Stimulated activated CD8-positive, alpha-beta memory T cell treated with anti-CD3 and anti-CD28 coated beads, Interleukin-15, amount 100 ng/mL, for 48 hours (primary cell): ENCODE measurements around the gene NUP43.
"Not testable (repeated sequence)": the region's sequence is repeated elsewhere in the genome, so short reads cannot be mapped to it uniquely, and the experiment has no call there.

Experiments used
- DNase-seq, 2 donors: peaks; one replicate each; pipeline ENCODE4 v3.0.0-alpha.2; 2020; ENCODE audit warnings: low read depth in 2 of 2

NUP43 gene

GRCh38 chr6:149749082-149749593, 2.8 kb upstream of the NUP43 start:
- not testable (repeated sequence) for DNase-seq

GRCh38 chr6:149745252-149745651, 1.1 kb downstream of the NUP43 start:
- DNase-seq, result not testable (repeated sequence)

GRCh38 chr6:149734915-149735314, 11.4 kb downstream of the NUP43 start:
- no peak for DNase-seq

- no peak for DNase-seq
Observed at GRCh38 chr6:149733089-149733720, 13.1 kb downstream of the NUP43 start.

- no peak for DNase-seq
Observed at GRCh38 chr6:149729824-149730223, 16.5 kb downstream of the NUP43 start.

- no peak for DNase-seq
Observed at GRCh38 chr6:149728499-149729234, 17.7 kb downstream of the NUP43 start.

- no peak for DNase-seq
Observed at GRCh38 chr6:149727793-149728498, 18.4 kb downstream of the NUP43 start.

GRCh38 chr6:149725785-149726184, 20.5 kb downstream of the NUP43 start:
- no peak for DNase-seq

- peak in 1 of 2 donors; percentile 10 for DNase-seq
Observed at GRCh38 chr6:149723771-149724417, 22.4 kb downstream of the NUP43 start.

- DNase-seq, result no peak
Observed at GRCh38 chr6:149723262-149723661, 23.1 kb downstream of the NUP43 start.

- no peak for DNase-seq
Observed at GRCh38 chr6:149719531-149719930, 26.8 kb downstream of the NUP43 start.

GRCh38 chr6:149717588-149718458, 28.5 kb downstream of the NUP43 start, which contains the start of gene LATS1:
LATS1 (minus strand) TSS chr6:149718101; CDS start chr6:149702126, 15,975 bp downstream.
- DNase-seq, result peak; percentile 86 to 91

- DNase-seq, result no peak
Observed at GRCh38 chr6:149717255-149717587, 29.1 kb downstream of the NUP43 start.

GRCh38 chr6:149716181-149716963, 30.0 kb downstream of the NUP43 start:
- DNase-seq, result no peak

GRCh38 chr6:149714442-149714841, 31.9 kb downstream of the NUP43 start:
- no peak for DNase-seq

GRCh38 chr6:149711711-149712110, 34.6 kb downstream of the NUP43 start:
- no peak for DNase-seq

GRCh38 chr6:149701714-149702113, 44.6 kb downstream of the NUP43 start:
- no peak for DNase-seq

GRCh38 chr6:149699150-149699549, 47.2 kb downstream of the NUP43 start:
- no peak for DNase-seq

GRCh38 chr6:149698175-149698574, 48.2 kb downstream of the NUP43 start:
- no peak for DNase-seq

- no peak for DNase-seq
Observed at GRCh38 chr6:149696901-149697300, 49.4 kb downstream of the NUP43 start.
